Esophagus (tissue), 2 donors: Measurements from ENCODE around the gene ZNF708. TPM values are rescaled to one million over a fixed set of nuclear protein-coding genes. Genes with fewer than 3 reads are reported as not detected.
"Not testable (repeated sequence)": the region's sequence is repeated elsewhere in the genome, so short reads cannot be mapped to it uniquely, and the experiment has no call there.

Source experiments
- H3K27ac ChIP-seq, 2 donors: one replicate each; pipeline ENCODE4 v1.5.1; 2013; ENCODE audit warnings: low read depth in 2 of 2, mild to moderate bottlenecking in 2 of 2, inconsistent platforms in 1 of 2, low read length in 1 of 2, moderate library complexity in 1 of 2
- H3K27me3 ChIP-seq, 2 donors: one replicate each; pipeline ENCODE4 v1.6.1; 2013; ENCODE audit warnings: low read length in 2 of 2, control low read depth in 1 of 2, mild to moderate bottlenecking in 1 of 2; ENCODE audit not compliant: insufficient read depth in 2 of 2, control insufficient read depth in 1 of 2
- H3K36me3 ChIP-seq, 2 donors: one replicate each; pipeline ENCODE4 v1.6.1; 2013; ENCODE audit warnings: low read length in 1 of 2; ENCODE audit not compliant: control insufficient read depth in 2 of 2, insufficient read depth in 2 of 2
- H3K4me1 ChIP-seq, 2 donors: one replicate each; pipeline ENCODE4 v1.6.1; 2013; ENCODE audit warnings: low read length in 1 of 2; ENCODE audit not compliant: control insufficient read depth in 2 of 2, insufficient read depth in 2 of 2
- H3K4me3 ChIP-seq, 2 donors: one replicate each; pipeline ENCODE4 v1.5.1; 2013; ENCODE audit warnings: low read length in 2 of 2, mild to moderate bottlenecking in 2 of 2, low read depth in 1 of 2, moderate library complexity in 1 of 2
- H3K9me3 ChIP-seq, 2 donors: one replicate each; pipeline ENCODE4 v1.6.1; 2013; ENCODE audit warnings: mild to moderate bottlenecking in 2 of 2, low read depth in 1 of 2, low read length in 1 of 2, moderate library complexity in 1 of 2; ENCODE audit not compliant: control insufficient read depth in 2 of 2, insufficient read depth in 1 of 2
- WGBS, 2 donors: extraction: QIAGEN DNeasy Blood & Tissue Kit; methylation state at CpG; one replicate each; pipeline ENCODE4 v1.1.7; 2013; 5-methylcytosine and 5-hydroxymethylcytosine counted together
- polyA plus RNA-seq, 2 donors: library from polyadenylated mRNA; stranded (reverse); fragments of 200-250 nt; gene quantifications; one replicate each; pipeline ENCODE4 v1.2.3, GENCODE V29; 2013
- donor health status: healthy with polysubstance abuse.
- donor health status: Bipolar disorder and iron deficiency.

The ZNF708 gene
- 1 to 10 TPM; 1.6 to 3.3 TPM for polyA plus RNA-seq

DNA sequence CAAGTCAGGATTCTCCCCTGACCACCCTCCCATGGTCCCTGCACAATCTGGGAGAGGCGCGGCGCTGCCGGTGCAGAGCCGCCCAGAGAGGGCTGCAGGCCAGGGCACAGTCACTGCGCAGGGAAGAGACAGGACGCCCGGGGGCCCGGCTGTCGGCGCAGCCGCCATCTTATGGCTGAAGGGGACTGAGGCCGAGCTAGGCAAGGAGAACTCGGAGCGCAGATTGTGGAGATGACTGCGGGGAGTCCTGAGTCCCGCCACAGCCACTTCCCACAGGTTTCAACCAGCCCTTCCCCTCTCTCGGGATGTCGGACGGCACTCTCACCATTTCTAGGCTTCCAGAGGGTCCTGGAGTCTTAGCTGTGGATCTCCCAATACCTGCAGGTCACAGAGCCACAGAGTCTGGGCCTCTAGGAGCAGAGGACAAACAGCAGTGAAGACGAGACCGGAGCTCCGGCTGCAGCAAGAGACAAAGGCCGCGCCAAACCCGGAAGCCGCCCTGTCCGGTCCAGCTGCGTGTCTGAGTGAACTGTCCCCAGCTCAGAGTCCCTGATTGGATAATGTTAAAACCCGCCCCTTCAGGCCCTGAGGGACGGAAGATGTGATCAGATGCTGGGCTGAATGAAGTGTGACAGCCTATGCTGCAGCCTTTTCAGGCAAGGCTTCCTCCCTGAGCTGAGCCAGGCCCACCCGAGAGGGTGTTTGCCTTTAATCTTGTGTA is at the start of gene ZNF708:
Gene ZNF708 (minus strand): TSS at position 526 of the 721 bp plus-strand sequence. CDS start 198 bp downstream, at position 328.
- H3K4me1 ChIP-seq, result no peaks in the 10 kb centered on the region
- peak within 1 kb of the TSS; percentile 99 for H3K27ac ChIP-seq
- H3K4me3 ChIP-seq, result peak within 1 kb of the TSS; percentile 90 to 99
- peaks cover 0 to 2% of the 10 kb centered on the region in 2 donors for H3K9me3 ChIP-seq
- no peaks in the 10 kb centered on the region for H3K36me3 ChIP-seq
- WGBS, 2 donors, result 1% methylated on average over 30 to 32 of the region's 32 CpGs
- no peaks in the 10 kb centered on the region for H3K27me3 ChIP-seq

DNA sequence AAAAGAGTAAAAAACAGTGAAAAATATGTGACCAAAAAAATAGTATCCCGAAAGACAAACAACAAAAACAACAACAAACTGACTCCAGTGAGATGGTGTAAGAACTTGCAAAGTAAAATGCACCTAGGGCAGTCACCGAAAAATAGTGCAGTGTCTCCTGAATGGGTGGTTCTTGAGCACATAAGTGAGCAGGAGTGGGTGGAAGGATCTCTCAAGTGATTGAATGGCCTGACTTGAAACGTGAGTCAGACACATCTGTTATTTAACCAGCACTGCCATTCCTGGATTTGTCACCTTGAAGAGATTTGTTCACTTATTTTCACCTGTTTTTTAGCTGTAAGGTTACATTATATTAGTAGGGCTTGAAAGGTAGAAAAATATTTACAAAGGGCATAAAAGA is 33.1 kb upstream of the ZNF708 start:
- WGBS, 2 donors, result 87 to 90% methylated on average over 3 of the region's 3 CpGs
- Histone ChIP-seq H3K27ac (no peak overlapping the region), H3K4me3 (no peak overlapping the region), H3K4me1 (no peaks in the 10 kb centered on the region), H3K27me3 (no peaks in the 10 kb centered on the region), H3K36me3 (peaks cover 0 to 3% of the 10 kb centered on the region in 2 donors), H3K9me3 (no peaks in the 10 kb centered on the region)

DNA sequence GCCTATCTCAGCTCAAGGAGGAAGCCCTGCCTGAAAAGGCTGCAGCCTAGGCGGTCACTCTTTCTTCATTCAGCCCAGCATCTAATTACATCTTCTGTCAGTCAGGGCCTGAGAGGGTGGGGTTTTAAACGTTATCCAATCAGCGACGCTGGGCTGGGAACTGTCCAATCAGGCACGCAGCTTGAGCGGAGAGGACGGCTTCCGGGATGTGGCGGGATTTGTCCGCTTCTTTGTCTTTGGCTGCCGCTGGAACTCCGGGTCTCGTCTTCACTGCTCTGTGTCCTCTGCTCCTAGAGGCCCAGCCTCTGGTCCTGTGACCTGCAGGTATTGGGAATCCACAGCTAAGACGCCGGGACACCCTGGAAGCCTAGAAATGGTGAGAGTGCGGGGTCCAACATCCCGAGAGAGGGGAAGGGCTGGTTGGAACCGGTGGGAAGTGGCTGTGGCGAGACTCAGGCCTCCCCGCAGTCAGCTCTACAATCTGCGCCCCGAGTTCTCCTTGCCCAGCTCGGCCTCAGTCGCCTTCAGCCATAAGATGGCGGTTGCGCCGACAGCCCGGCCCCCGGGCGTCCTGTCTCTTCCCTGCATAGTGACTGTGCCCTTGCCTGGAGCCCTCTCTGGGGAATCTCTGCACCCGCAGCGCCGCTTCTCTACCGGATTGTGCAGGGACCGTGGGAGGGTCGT is 29.7 kb upstream of the ZNF708 start, which contains the start of gene ZNF738:
Gene ZNF738 (plus strand): TSS at position 233 of the 684 bp plus-strand sequence. CDS start 141 bp downstream, at position 374.
- WGBS, 2 donors, result 0% methylated on average over 36 of the region's 36 CpGs

DNA sequence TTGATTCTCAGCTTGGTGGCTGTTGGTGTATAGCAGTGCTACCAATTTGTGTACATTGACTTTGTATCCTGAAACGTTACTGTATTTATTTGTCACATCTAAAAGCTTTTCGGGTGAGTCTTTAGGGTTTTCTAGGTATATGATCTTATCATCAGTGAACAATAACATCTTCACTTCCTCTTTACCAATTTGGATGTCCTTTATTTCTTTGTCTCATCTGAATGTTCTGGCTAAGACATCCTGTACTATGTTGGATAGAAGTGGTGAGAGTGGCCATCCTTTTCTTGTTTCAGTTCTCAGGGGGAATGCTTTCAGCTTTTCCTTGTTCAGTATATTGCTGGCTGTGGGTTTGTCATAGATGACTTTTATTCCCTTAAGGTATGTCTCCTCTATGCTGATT is 23.6 kb upstream of the ZNF708 start:
- no peaks in the 10 kb centered on the region for H3K4me1 ChIP-seq
- no peaks in the 10 kb centered on the region for H3K36me3 ChIP-seq
- no peak overlapping the region for H3K4me3 ChIP-seq
- no peaks in the 10 kb centered on the region for H3K9me3 ChIP-seq
- H3K27ac ChIP-seq, result no peak overlapping the region
- WGBS, 2 donors, result 40 to 65% methylated on average over 2 of the region's 2 CpGs
- no peaks in the 10 kb centered on the region for H3K27me3 ChIP-seq

More for the DNA sequence above, 29.7 kb upstream of the ZNF708 start, which contains the start of gene ZNF738:
- H3K27ac ChIP-seq, result peak within 1 kb of the TSS; percentile 66 to 91
- H3K36me3 ChIP-seq, result no peaks in the 10 kb centered on the region
- H3K4me3 ChIP-seq, result peak within 1 kb of the TSS; percentile 74 to 98
- no peaks in the 10 kb centered on the region for H3K4me1 ChIP-seq
- no peaks in the 10 kb centered on the region for H3K9me3 ChIP-seq
- no peaks in the 10 kb centered on the region for H3K27me3 ChIP-seq

DNA sequence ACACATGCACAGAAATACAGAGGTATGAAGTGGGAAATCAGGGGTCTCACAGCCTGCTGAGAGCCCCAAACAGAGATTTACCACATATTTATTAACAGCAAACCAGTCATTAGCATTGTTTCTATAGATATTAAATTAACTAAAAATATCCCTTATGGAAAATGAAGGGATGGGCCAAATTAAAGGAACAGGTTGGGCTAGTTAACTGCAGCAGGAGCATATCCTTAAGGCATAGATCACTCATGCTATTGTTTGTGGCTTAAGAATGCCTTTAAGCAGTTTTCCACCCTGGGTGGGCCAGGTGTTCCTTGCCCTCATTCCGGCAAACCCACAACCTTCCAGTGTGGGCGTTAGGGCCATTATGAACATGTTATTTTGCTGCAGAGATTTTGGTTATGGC is 15.6 kb upstream of the ZNF708 start:
- H3K27me3 ChIP-seq, result not testable (repeated sequence)

DNA sequence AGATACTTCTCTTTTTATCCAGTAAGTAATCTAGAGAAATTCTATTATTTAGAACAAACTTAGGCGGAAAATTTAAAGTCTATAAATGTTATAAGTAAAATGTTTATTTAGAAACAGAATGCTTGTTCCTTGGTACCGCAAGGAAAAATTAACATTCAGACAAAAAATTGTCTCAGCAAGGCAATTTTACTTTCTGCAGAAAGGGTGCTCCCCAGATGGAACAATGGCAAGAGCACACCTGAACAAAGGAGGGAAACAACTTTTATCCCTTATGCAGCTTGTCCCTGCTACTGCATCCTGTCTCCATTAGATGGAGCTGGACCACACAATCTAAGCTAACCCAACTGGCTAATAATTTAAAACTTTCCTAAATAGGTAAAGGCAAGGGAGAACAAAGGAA is 6.5 kb upstream of the ZNF708 start:
- WGBS, 2 donors, result 48 to 79% methylated on average over 2 of the region's 2 CpGs
- Histone ChIP-seq H3K4me1 (no peaks in the 10 kb centered on the region), H3K9me3 (no peaks in the 10 kb centered on the region), H3K27ac (no peak overlapping the region), H3K4me3 (no peak overlapping the region), H3K36me3 (no peaks in the 10 kb centered on the region), H3K27me3 (no peaks in the 10 kb centered on the region)

More for the DNA sequence above, 15.6 kb upstream of the ZNF708 start:
- 43 to 73% methylated on average over 2 of the region's 2 CpGs for WGBS, 2 donors
- H3K36me3 ChIP-seq, H3K27ac ChIP-seq, H3K4me1 ChIP-seq, H3K4me3 ChIP-seq, H3K9me3 ChIP-seq: not testable (repeated sequence)

DNA sequence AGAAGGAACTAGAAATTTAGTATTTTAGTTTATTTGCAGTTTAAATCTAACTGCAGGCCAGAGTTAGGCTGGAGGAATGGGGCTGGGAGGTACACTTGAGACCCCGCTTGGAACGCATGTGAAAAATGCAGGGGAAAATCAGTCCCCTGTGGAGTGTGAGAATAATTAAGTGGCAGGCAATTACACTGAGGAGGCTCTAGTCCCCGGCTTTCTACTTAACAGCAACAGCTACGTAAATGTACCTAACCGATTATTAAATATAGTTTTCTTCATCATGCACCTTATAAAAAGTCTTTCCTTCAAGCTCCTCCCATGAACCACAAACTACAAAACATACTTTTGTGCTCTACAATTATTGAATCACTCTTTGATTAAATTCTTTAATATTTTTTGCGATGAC is 804 bp downstream of the ZNF708 start:
- 6% methylated on average over 6 of the region's 6 CpGs for WGBS, 2 donors
- Histone ChIP-seq H3K9me3 (peaks cover 0 to 2% of the 10 kb centered on the region in 2 donors), H3K4me1 (no peaks in the 10 kb centered on the region), H3K36me3 (no peaks in the 10 kb centered on the region), H3K4me3 (peak overlapping the region; percentile 90 to 99), H3K27ac (peak overlapping the region; percentile 99), H3K27me3 (no peaks in the 10 kb centered on the region)

DNA sequence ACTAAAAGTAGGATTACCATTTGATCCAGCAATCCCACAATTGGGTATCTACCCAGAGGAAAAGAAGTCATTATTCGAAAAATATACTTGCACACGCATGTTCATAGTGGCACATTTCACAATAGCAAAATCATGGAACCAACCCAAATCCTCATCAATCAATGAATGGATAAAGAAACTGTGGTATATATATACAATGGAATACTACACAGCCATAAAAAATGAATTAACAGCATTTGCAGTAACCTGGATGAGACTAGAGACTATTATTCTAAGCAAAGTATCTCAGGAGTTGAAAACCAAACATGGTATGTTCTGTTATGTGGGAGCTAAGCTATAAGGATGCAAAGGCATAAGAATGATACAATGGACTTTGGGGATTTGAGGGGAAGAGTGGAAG is 3.0 kb downstream of the ZNF708 start:
- no peaks in the 10 kb centered on the region for H3K36me3 ChIP-seq
- no peak overlapping the region for H3K4me3 ChIP-seq
- no peaks in the 10 kb centered on the region for H3K27me3 ChIP-seq
- H3K27ac ChIP-seq, result no peak overlapping the region
- H3K4me1 ChIP-seq, result no peaks in the 10 kb centered on the region
- peaks cover 0 to 2% of the 10 kb centered on the region in 2 donors for H3K9me3 ChIP-seq
- 99% methylated on average over 2 of the region's 2 CpGs for WGBS, 2 donors

DNA sequence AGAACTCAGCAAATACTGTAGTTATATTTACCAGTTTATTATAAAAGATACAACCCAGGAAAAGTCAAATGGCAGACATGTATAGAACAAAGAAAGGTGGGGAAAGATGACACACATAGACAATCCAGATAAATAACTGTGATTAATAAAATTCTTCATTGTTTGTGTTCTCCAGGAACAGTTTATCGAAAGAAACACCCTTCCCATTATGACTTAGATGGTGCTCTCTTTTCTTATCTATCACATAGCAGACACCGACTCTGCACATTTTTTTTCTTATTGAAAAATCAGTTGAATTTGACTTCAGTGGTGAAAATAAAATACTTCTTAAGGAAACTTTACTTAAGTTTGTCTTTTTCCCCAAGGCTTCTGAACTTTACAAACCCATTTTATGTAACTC is 6.2 kb downstream of the ZNF708 start:
- Histone ChIP-seq H3K36me3 (peaks cover 0 to 3% of the 10 kb centered on the region in 2 donors), H3K4me3 (no peak overlapping the region), H3K4me1 (no peaks in the 10 kb centered on the region), H3K27ac (no peak overlapping the region), H3K27me3 (no peaks in the 10 kb centered on the region), H3K9me3 (peaks cover 0 to 2% of the 10 kb centered on the region in 2 donors)
- 78 to 91% methylated on average over 2 of the region's 2 CpGs for WGBS, 2 donors
